ENCODE results near the gene FOXO6.

DNA sequence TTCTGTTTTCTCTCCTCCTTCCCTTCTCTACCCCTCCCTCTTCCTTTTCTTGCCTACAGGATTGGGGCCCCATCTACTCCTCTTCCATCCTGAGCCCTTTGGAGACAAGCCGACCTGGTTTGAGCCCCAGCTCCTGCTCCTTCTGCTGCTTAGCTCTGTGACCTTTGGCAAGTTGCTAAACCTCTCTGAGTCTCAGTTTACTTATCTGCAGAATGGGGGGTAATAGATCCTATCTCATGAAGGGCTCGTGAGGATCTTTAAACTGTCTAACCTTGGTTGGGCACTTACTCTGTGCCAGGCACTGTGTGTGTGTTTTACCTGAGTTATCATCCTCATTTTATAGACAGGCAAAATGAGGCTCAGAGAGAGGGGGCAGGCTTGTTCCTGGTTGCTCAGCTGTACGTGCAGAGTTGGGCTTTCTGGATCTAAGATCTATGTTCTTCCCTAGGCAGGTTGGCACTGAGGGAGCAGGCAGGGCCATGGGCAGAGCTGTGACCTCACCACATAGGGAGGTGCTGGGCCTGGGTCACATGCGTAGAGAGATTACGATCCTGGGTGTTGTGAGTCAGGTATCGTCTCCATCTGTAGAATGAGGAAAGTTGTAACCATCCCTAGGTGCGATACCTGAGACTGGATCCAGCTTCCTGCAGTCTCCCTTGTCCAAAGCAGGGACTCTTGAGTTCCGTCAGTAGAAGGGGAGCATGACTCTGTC lies 58.5 kb downstream of the FOXO6 start:
- TF ChIP-seq HDGF (IDR thresholded peaks at IDR 0.05; ENCODE audit: borderline replicate concordance), result no peak
- TF ChIP-seq SUZ12 (IDR thresholded peaks at IDR 0.05), result no peak
- TF ChIP-seq FOXK2 (IDR thresholded peaks at IDR 0.05), result no peak
- TF ChIP-seq FOXM1 (IDR thresholded peaks at IDR 0.05; ENCODE audit: borderline replicate concordance), result no peak
- no peak for TF ChIP-seq ELF4 (IDR thresholded peaks at IDR 0.05)
- no peak for TF ChIP-seq PKNOX1 (IDR thresholded peaks at IDR 0.05)
- no peak for TF ChIP-seq NFRKB (IDR thresholded peaks at IDR 0.05)
- no peak for TF ChIP-seq LEF1 (IDR thresholded peaks at IDR 0.05; ENCODE audit: borderline replicate concordance)
- no peak for TF ChIP-seq ZNF384 (IDR thresholded peaks at IDR 0.05)
- TF ChIP-seq FOXA1 (IDR thresholded peaks at IDR 0.05), result no peak
- TF ChIP-seq SP1 (IDR thresholded peaks at IDR 0.05), result no peak
- TF ChIP-seq TARDBP (IDR thresholded peaks at IDR 0.05), result no peak
- TF ChIP-seq BHLHE40 (IDR thresholded peaks at IDR 0.05; ENCODE audit: borderline replicate concordance), result no peak
- TF ChIP-seq L3MBTL2 (conservative IDR thresholded peaks at IDR 0.05), result no peak

Data from HEK293T (cell line).